ENCODE results near the gene UNC5A. TPM values are rescaled to one million over a fixed set of nuclear protein-coding genes. Genes with fewer than 3 reads are reported as not detected.

Gene UNC5A
- total and polyA plus RNA-seq, 2 of the 8 experiments (the other 6 are each of a cell fraction or from before 2014, with no cell fraction given), result 4.0 to 7.6 TPM

DNA sequence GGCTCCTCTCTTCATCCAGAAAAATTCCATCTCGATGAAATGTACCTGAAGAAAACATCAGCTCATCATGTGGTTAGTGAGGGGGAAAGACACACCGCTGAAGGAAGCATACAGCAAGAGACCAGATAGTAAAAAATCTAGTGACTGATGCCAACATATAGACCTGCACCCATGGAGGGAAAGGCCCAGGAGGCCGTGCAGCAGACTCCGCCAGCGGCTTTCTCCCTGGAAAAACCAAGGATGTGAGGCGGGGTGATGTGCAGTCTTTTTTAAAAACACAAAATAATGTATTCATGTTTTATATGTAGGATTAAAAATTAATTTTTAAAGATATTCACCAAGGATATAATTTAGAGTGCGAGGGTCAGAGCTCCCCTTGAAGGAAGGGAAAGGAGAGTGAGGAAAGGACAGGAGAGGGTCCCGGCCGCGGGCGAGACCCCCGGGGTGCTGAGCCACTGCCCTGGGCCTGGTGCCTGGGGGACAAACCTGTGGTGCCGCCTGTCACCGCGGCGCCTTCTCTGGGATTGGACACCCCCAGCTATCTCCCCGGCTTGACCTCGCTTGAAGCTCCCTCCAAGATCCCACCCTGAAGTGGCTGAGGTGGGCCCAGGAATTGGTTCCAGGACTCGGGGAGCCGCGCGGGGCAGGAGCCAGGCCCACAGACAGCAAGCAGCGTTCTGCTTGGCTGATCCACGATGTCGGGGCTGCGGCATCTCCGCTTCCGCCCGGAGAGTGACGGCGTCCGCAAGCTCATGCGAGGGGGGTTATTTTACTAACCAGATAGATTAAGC is 12.1 kb upstream of the UNC5A start (continued):
- TF ChIP-seq CBX8 (IDR thresholded peaks at IDR 0.05; ENCODE audit: borderline replicate concordance, low read depth, low read length), result no peak
- no peak for TF ChIP-seq HDAC6 (IDR thresholded peaks at IDR 0.05; ENCODE audit: low read depth, low read length)
- TF ChIP-seq KDM1A (IDR thresholded peaks at IDR 0.05; ENCODE audit: borderline replicate concordance, low read length), result no peak
- TF ChIP-seq GABPA (IDR thresholded peaks at IDR 0.05; ENCODE audit: borderline replicate concordance, insufficient read depth, low read length), result no peak
- TF ChIP-seq BACH1 (IDR thresholded peaks at IDR 0.05; ENCODE audit: low read length), result no peak
- no peak for TF ChIP-seq SIN3A (conservative IDR thresholded peaks at IDR 0.05 in 1 of 2, IDR thresholded peaks at IDR 0.05 in 1 of 2; ENCODE audit: low read depth in 1 of 2, low read length in 2 of 2)
- no peak for TF ChIP-seq RXRA (IDR thresholded peaks at IDR 0.05; ENCODE audit: insufficient read depth, low read depth, low read length)

Measured in H1 (cell line).